Cerebellar cortex (tissue), 1 donor: Measurements from ENCODE around the gene DCUN1D3.
"Not testable (repeated sequence)": the region's sequence is repeated elsewhere in the genome, so short reads cannot be mapped to it uniquely, and the experiment has no call there.

ENCODE experiments used
- DNase-seq: peaks from one replicate; pipeline ENCODE4 v3.0.0-alpha.2; 2015; ENCODE audit warnings: low spot score

Gene DCUN1D3

DNA sequence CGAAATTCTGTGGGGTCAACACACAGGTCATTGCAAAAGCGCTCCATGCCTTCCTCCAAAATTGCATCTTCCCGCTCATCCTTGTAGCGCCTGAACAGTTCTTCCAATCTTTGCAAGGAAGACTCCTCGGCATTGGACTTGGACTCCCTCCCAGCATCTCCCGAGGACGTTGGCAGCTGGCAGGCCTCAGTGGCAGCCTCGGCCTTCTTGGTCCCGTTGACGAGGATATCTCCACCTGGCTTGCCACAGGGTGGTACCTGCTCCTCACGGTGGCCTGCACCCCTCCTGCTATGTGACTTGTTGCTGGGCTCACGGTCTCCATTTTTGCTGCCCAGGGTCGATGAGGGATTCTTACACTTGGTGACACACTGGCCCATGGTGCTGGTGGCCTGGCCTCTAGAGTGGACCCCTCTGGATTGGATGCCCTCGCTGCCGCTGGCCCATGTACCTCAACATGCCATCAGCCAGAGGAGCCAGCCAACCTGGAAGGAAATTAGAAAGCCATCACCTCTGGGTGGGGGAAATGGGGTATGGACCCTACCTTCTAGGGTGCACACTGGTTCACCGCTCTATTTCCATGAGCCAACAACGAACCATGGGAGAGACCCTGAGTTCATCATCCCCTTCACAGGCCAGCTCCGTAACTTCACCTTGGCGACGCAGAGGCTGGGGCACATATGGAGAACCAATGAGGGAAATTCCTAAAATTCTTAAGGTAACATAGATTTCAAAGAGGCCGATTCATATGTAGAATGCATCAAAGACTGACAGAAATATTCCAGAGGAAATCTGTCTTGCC lies 37.8 kb downstream of the DCUN1D3 start:
- DNase-seq: no peak

DNA sequence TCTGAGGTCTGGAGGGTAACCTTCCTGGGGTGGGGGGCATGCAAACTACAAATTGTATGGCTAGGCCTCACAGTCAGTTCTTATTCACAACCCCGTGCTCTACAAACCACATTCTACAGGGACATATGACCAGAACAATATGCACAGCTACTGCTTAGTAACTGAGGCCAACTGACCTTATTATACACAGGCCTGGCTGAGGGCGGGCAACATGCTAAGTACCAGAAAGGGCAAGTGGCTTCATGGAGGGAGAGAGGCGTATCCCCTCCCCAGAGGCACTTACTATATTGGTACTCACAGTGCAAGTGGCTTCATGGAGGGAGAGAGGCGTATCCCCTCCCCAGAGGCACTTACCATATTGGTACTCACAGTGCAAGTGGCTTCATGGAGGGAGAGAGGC lies 39.2 kb downstream of the DCUN1D3 start:
- DNase-seq: not testable (repeated sequence)

DNA sequence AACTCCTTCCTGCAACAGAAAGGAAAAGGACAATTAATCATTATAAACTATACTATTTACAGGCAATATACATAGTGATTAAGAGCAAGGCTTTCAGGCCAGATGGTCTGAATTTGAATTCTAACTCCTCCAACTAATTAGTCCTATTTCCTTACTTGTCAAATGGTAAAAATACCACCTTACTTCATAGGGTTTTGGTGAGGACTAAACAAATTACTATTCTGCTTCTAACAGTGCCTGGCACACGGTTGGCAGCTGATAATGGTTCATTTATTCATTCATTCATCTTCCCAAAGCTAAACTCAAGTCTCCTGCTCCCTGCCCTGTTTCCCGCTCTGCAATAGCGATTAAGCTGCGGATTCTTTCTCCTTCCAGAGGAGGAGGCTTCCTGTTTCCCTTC lies 39.8 kb downstream of the DCUN1D3 start:
- DNase-seq: no peak

DNA sequence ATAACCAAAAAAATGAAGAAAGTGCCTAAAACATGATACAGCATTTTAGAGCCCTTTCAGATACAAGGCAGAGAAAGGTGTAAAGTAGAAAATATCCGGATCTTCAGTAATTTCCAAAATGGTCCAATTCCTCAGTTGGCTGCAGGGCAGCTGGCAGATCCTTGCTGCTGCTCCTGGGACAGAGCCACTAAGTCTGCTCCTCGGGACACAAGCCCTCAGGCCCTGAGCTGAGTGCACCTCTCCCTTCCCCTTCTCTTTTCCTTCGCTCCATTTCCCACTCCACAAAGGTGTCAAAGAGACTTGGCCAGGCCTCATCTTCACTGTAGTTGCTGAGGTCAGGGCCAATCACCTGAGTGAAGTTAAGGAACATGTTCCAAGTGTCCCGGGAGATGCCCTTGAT lies 40.5 kb downstream of the DCUN1D3 start:
- peak; percentile 47 for DNase-seq

DNA sequence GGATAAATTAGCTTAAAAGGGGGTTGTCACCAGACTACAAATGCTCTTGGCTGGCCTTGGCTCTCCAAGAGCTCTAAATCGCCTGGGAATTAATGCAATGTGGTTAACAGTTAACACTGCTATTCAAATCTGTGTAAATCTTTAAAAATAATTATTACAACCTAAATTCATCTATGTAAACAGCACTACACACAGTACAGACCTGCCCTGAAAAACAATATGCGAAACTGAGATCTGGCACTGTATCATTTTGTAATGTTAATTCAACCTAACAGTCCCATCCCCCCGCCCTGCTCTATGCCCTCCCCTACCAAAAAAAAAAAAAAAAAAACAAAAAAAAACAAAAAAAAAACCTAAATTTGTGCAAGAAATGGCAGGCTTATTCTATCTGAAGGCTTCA lies 40.9 kb downstream of the DCUN1D3 start:
- DNase-seq: no peak

DNA sequence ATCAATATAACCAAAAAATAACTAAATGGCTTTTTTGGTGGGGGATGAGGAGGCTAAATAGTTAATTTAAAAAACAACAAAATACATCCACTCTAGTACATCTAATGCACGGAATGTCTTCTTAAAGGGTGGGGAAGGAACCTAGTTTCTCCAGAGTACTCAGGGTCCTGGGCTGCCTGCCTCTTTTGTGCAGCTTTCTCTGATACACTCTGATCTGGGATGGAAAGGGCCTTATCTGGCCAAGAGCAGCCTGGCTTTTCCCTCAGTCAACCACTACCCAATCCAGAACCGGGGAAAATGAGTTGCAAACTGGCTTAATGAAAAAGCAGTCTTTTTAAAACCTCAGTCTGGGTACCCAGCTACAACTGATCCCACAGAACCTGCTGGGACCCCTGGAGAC lies 42.9 kb downstream of the DCUN1D3 start:
- no peak for DNase-seq

DNA sequence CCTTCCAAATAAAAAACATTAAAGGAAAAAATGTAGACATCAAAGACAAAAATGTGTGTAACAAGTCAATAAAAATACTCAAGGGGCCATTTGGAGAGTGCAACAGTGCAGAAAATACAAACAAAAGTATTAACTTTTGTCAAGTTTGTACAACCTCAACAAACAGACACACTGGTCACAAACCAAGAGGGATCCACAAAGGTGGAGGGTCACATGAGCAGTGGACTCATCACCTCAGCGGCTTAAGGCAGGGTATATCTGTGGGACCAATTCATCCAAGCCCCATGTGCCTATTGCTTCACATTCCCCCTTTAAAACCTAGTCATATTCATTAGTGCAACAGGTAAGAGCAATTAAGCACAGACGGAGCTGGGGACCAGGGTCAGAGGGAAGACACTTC lies 45.2 kb downstream of the DCUN1D3 start:
- no peak for DNase-seq

DNA sequence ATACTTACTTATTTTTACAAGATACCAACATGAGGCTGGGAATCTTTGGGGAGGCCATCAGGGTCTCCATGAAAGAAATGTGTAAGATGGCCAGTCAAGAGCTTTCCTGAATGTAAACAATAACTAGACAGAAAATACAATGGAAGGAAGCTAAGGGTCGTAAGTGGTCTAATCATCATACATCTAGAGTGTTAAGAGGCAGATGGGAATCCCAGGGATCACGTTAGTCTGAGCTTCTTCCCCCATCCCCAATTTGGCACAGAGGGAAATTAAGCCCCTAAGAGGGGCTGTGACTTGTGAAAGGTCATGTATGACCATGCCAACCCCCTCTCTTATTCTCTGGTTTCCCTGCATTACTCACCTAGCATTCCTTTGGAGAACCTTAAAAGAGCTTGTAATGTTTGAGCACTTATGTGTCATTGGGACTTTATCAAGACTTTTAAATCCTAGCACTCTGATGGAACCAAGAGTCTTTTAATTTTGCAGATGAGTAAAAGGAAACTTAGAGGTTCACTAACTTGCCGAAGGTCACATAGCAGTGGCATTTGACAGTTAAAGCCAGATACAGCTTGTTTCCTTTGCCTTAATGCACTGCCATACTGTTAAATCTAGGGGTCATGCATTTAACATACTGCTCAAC lies 46.1 kb downstream of the DCUN1D3 start:
- DNase-seq: no peak

DNA sequence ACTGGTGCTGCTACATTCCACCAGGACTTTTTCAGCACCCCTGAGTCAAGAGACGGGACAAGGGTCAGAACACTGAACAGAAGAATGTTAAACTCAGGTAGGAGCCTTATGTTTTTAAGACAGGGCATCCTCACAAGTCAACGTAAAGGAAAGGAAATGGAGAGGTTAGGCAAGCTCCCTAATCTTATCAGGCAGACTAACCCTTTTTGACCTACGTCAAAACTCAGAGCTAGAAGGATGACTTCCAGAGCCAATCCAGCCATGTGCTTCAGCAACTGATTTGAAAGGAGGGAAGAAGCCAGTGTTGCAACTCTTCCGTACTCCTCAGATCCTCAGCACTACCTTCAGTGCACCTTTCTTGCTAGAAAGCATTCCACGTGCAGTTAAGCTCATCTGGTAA lies 47.0 kb downstream of the DCUN1D3 start:
- DNase-seq: no peak

DNA sequence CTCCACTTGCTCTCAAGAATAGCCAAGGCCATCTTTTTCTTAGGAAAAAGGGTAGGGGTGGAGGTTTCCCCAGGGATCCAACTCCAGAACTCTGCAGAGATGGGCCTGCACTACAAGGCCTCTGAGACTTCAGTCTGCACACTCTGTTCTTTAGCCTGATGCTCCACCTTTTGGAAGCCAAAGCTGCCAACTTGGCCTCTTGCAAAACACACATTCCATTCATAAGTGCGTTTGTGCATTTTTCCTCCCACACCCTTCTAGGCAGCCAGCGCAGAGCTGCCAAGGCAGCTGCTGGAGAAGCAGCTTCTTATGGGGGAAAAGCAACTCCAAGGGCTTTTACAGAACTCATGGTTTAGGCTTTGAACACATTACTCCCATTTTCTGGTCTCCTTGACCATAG lies 48.6 kb downstream of the DCUN1D3 start:
- DNase-seq: no peak

DNA sequence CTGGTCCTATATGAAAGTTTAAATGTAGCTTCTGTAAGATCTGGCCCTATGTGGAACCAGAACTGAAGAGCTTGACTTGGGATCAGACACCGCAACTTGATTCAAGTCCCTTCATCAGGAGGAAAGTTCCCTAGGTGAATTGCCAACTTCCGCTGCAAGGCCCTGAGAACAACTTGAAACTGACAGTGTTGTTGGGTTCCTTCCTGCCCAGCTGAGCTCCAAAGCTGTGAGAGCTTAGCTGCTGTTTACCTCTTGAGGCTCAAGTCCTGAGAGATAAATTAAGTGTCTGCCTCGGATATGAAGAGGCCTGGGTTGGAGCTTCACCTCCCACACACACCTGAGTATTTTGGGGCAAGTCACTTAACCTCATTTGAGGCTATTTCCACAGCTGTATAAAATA lies 49.2 kb downstream of the DCUN1D3 start:
- DNase-seq: no peak

DNA sequence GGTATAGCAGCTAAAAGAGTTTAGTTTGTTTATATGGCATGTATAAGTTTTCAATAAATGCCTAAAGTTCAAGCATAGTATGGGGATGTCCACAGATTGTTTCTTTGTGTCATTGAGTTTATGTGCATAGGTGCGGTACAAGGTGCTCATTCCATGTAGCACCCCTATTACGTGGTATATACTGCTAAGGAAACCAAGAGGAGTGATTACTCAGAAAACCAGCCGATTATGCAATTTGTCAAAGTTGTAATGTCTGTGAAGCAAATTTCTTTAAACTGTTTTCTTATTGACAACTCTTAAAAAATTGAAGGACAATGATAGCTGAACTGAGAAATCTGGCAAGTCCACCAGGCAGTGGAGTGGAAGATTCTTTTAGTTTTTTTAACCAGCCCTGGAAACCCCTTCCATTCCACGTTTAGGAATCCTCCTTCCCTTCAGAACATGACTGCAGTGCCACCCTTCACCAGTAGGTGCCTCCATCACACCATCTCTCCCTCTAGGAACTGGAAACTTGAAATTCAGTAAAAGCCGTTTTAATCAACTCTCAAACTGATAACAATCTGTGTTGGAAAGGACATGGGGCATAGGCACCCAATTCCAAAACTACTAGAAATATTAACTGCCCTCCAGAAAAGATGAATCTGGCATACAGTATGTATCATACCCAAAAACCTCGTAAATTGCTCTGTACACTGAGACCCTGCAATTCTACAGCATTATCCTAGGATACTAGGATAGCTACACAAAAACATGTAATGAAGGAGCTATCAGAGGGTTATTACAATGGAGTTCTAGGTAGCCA lies 50.4 kb downstream of the DCUN1D3 start:
- DNase-seq: peak; percentile 76

DNA sequence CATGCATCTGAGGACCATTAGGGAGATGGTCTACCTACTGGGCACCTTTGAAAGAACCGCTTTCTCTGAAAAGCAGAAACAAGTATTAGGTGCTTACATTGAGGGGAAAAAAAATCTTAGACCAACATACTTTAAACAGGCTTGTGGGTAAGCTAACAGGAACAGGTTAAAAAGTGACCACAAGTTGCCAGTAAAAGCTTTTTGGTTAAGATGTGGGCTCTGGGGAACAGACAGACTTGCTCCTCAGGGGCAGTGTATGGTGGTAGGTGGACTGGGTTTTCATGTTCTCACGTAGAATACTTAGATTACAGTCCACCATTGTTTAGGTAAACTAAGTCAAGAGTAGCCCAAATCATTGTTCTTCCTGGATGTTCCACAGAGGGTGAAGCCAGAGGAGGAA lies 52.6 kb downstream of the DCUN1D3 start:
- DNase-seq: no peak

DNA sequence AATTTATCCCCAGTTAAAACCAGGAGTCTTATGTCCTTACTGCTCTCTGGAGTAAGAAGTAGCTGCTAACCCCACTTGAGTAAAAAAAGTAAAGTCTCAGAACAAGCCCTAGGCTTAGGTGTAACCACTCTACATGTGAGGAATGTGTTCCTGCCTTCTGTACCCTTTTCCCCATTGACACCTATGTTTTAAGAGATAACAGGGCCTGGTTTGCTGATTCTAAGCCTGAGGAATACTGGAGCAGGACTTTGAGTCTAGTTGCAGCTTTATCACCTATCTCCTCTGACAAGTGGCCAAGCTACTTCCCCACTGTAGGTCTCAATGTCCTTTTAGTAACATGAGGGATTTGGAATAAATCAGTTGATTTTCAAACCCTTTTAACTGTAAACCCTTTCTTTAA lies 53.6 kb downstream of the DCUN1D3 start:
- DNase-seq: no peak

DNA sequence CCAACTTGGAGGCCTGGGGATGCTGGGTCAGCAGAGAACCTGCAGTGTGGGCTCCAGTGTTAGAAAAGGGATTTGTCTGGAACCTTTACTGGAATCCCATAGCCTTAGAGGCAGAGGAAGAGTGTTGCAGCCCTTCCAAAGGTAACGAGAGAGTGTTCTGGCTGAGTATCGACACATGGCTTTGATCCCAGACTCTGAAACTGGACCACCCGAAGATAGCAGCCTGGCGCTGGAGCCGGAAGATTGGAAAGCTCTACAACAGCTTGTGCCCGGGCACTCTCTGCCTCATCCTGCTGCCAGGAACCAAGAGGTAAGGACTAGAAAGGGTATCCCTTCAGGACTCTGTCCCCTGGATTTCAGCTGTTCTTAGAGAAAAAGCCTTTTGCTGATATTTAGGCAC lies 54.1 kb downstream of the DCUN1D3 start:
- DNase-seq: peak; percentile 88

DNA sequence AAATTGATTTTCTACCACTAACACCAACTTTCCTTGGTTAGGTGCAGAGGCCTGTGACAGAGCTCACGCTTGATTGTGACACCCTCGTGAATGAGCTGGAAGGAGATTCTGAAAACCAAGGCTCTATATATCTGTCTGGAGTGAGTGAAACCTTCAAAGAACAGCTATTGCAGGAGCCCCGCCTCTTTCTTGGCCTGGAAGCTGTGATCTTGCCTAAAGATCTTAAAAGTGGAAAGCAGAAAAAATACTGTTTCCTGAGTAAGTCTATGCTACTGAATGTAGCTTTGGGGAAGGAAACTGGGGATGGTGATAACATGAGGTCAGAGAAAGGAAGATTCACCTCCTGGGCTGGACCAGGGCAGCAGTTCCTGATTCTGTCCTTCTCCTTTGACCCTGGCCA lies 55.6 kb downstream of the DCUN1D3 start:
- DNase-seq: no peak

DNA sequence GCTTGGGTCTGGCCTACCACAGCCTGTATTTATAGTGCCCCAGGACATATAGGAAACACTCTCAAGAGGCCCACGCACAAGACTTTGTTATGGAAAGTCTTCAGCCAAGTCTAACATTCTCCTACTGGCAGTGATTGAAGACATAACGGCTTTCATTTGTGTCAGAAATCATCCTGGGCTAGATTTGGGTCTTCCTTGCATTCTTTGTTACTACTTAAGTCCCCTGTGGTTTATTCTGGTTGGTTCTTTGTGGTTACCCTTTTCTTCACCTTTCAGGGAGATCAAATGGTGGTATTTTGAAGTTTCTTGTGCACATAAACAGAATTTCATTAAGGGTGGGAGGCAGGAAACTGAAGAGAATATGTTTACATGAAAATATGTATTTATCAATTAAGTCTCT lies 56.1 kb downstream of the DCUN1D3 start:
- DNase-seq: no peak

DNA sequence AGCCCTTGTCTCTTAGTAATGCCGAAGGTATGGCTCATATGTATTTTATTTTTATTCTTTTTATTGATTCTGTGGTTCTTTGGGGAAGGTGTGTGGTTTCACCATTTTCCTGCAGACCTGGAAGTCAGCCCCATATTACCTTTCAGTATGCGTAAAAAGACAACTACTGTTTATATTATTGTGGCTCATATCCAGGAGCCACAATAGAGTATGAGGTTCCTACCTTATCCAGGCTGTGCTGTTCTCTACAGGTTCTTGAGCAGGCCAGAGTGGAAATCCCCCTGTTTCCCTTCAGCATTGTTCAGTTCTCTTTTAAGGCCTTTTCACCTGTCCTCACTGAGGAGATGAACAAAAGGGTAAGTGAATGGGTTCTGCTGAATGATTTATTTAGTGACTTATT lies 60.7 kb downstream of the DCUN1D3 start:
- no peak for DNase-seq

DNA sequence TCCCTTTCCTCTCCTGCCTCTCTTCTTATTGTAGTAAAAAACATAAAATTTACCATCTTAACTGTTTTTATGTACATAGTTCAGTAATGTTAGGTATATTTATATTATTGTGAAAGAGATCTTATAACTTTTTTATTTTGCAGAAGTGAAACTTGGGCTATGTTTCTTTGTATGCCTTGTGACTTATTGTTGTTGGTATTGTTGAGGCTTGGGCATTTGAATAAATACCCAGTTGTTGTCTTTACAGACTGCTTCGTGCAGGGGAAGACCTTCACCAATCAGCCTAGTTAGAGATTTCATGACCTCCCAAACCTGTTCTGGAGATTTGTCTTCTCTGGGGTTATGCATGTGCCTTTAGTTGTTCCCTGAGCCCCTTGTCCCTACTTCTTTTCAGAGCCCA lies 61.9 kb downstream of the DCUN1D3 start:
- DNase-seq: no peak

DNA sequence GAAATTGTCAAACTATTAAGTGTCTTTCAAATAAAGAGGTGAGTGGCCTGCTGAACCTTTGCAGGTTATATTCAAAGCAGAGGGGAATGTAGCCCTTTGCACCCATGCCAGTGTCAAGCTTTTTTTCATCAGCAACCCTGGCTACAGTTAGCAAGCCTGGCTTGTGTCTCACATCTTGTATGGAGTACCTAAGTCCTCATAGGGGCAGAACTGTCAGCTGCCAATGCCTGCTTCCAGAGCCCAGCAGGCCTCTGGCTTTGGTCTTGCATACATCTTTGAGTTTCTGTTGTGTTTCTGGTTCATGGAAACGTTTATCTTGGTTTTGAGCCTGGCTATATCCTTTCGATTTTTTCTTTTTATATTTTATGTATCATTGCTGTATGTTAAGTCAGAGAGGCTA lies 67.1 kb downstream of the DCUN1D3 start:
- DNase-seq: peak; percentile 95

DNA sequence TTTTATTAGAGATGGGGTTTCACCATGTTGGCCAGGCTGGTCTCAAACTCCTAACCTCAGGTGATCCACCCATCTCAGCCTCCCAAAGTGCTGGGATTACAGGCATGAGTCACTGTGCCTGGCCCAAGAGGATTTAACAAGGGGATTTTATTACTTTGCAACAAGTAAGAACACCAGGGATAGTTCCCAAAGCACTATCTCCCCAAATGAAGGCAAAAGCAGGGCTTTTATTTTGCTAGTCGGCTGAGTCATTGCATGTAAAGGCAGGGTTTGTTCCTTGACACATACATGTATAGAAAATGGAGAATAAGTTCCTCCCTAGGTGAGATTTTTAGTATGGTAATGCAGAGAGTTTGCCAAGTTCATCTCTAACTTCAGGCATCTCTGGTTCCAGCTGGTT lies 69.8 kb downstream of the DCUN1D3 start:
- no peak for DNase-seq

DNA sequence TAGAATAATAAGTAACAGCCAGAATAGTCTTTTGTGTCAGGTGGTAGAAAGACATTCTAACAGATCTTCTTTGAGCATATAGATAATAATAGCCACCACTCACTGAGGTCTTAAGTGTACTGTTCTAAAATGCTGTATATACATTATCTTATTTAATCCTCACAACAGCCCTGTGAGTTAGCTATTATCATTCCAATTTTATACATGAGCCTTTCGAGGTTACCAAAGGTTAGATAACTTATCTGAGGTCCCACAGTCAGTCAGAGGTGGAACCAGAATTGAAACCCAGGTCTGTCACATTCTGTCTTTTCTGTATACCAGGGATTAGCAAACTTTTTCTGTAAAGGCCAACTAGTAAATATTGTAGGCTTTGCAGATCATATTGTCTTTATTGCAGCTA lies 70.6 kb downstream of the DCUN1D3 start:
- no peak for DNase-seq

DNA sequence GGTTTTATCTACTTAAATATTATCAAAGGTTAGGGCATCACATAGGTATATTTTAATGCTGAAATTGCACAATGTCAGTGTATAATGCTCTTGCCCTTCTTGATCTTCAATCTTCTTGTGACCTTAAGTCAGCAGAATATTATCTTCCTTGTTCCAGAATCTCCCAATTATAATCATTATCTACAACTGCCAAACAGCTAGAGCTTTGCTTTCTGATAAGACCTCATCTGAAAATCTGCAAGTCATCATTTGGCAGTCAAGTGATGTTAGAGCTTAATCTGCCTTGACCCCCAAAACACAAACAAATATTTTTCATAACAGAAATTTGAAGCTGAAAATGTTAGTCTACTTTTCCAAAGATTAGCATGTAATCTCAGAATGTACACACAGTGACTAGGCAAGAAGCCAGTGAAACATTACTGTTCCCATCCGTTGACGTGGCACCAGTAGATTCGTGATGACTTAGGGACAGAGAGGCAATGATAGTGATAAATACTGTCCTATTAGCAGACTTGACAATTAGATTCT lies 74.1 kb downstream of the DCUN1D3 start:
- no peak for DNase-seq
